ENCODE measurements around the gene HCN1.

The HCN1 gene

GRCh38 chr5:45696206-45696836 lies at the start of gene HCN1:
TSS of gene HCN1 (minus strand) at chr5:45696380.
- H3K9me3 Mint-ChIP-seq: peaks cover 5 to 8% of the 10 kb centered on the region in 2 donors
- peaks cover 3 to 5% of the 10 kb centered on the region in 2 donors for H3K4me1 Mint-ChIP-seq
- no peak within 1 kb of the TSS for H3K27ac Mint-ChIP-seq
- peaks cover 19 to 36% of the 10 kb centered on the region in 2 donors for H3K27me3 Mint-ChIP-seq
- DNase-seq (peak; percentile 33), ATAC-seq (replicated peaks) (peak; percentile 97 to 98)
- peak within 1 kb of the TSS in 1 of 2 donors; percentile 14 for H3K4me3 Mint-ChIP-seq
- H3K36me3 Mint-ChIP-seq: peaks cover 2 to 4% of the 10 kb centered on the region in 2 donors

GRCh38 chr5:45741110-45741509 lies 44.9 kb upstream of the HCN1 start:
- DNase-seq (no peak), ATAC-seq (replicated peaks) (no peak)
- Mint-ChIP-seq H3K4me1 (no peaks in the 10 kb centered on the region), H3K36me3 (no peaks in the 10 kb centered on the region), H3K27me3 (no peaks in the 10 kb centered on the region), H3K9me3 (peaks cover 15 to 18% of the 10 kb centered on the region in 2 donors), H3K4me3 (no peak overlapping the region), H3K27ac (no peak overlapping the region)

GRCh38 chr5:45737153-45737552 lies 41.0 kb upstream of the HCN1 start:
- no peak for DNase-seq
- Mint-ChIP-seq H3K36me3 (no peaks in the 10 kb centered on the region), H3K4me1 (no peaks in the 10 kb centered on the region), H3K27me3 (no peaks in the 10 kb centered on the region), H3K4me3 (no peak overlapping the region), H3K9me3 (peaks cover 8 to 12% of the 10 kb centered on the region in 2 donors), H3K27ac (no peak overlapping the region)
- no peak for ATAC-seq (replicated peaks)

DNA sequence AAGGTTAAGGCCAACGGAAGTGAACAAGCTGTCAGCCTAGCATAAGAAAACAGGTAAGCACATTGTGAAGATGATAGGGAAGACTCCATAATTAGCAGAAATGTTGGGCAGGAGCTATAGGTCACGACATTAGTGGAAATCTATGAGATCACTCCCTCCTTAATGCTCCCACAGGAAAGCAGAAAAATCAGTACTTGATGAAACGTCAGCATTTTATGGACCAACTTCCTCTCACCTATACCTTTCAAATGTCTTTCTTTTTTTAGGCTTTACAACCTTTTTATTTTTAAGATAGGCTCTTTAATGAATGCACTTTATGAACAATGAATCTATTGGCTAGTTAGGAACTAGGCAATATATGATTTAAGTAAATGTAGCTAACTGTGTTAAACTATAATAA lies 29.4 kb upstream of the HCN1 start:
- no peaks in the 10 kb centered on the region for H3K36me3 Mint-ChIP-seq
- H3K9me3 Mint-ChIP-seq: peaks cover 4 to 8% of the 10 kb centered on the region in 2 donors
- no peak overlapping the region for H3K27ac Mint-ChIP-seq
- DNase-seq (no peak), ATAC-seq (replicated peaks) (no peak)
- no peak overlapping the region for H3K4me3 Mint-ChIP-seq
- H3K4me1 Mint-ChIP-seq: no peaks in the 10 kb centered on the region
- H3K27me3 Mint-ChIP-seq: no peaks in the 10 kb centered on the region

- ATAC-seq (replicated peaks) (no peak), DNase-seq (no peak)
- H3K27me3 Mint-ChIP-seq: peaks cover 19 to 36% of the 10 kb centered on the region in 2 donors
- peaks cover 5 to 8% of the 10 kb centered on the region in 2 donors for H3K9me3 Mint-ChIP-seq
- H3K27ac Mint-ChIP-seq: no peak overlapping the region
- H3K4me3 Mint-ChIP-seq: no peak overlapping the region
- H3K36me3 Mint-ChIP-seq: peaks cover 2 to 4% of the 10 kb centered on the region in 2 donors
- H3K4me1 Mint-ChIP-seq: peaks cover 3 to 5% of the 10 kb centered on the region in 2 donors
Measured at GRCh38 chr5:45697201-45697600, 1.0 kb upstream of the HCN1 start.

DNA sequence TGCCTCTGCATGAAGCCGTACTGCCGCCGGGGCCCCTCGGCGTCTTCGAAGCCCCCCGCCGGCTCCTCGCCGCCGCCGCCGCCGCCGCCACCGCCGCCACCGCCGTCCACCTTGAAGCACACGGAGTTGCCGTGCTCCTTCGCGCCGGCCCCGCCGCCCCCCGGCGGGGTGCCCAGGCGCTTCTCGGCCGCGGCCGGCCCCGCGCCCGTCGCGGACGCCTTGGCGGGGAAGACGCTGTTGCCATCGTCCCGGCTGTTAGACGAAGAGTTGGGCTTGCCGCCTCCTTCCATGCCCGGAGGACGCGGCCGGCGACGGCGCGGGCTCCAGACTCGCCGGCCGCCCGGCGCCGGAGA lies 400 bp downstream of the HCN1 start:
- DNase-seq (no peak), ATAC-seq (replicated peaks) (no peak)
- no peak overlapping the region for H3K27ac Mint-ChIP-seq
- H3K4me1 Mint-ChIP-seq: peaks cover 3 to 5% of the 10 kb centered on the region in 2 donors
- H3K9me3 Mint-ChIP-seq: peaks cover 5 to 8% of the 10 kb centered on the region in 2 donors
- peaks cover 2 to 4% of the 10 kb centered on the region in 2 donors for H3K36me3 Mint-ChIP-seq
- no peak overlapping the region for H3K4me3 Mint-ChIP-seq
- peaks cover 19 to 36% of the 10 kb centered on the region in 2 donors for H3K27me3 Mint-ChIP-seq

GRCh38 chr5:45694971-45695803 lies 993 bp downstream of the HCN1 start:
- Mint-ChIP-seq H3K4me1 (peaks cover 3 to 5% of the 10 kb centered on the region in 2 donors), H3K9me3 (peaks cover 5 to 8% of the 10 kb centered on the region in 2 donors), H3K27me3 (peaks cover 19 to 36% of the 10 kb centered on the region in 2 donors), H3K4me3 (no peak overlapping the region), H3K27ac (no peak overlapping the region), H3K36me3 (peaks cover 2 to 4% of the 10 kb centered on the region in 2 donors)
- DNase-seq (no peak), ATAC-seq (replicated peaks) (no peak)

- peaks cover 3 to 5% of the 10 kb centered on the region in 2 donors for H3K4me1 Mint-ChIP-seq
- DNase-seq (no peak), ATAC-seq (replicated peaks) (no peak)
- H3K36me3 Mint-ChIP-seq: peaks cover 2 to 4% of the 10 kb centered on the region in 2 donors
- peaks cover 5 to 8% of the 10 kb centered on the region in 2 donors for H3K9me3 Mint-ChIP-seq
- no peak overlapping the region for H3K27ac Mint-ChIP-seq
- H3K4me3 Mint-ChIP-seq: no peak overlapping the region
- H3K27me3 Mint-ChIP-seq: peaks cover 19 to 36% of the 10 kb centered on the region in 2 donors
Measured at GRCh38 chr5:45694255-45694814, 1.8 kb downstream of the HCN1 start.

DNA sequence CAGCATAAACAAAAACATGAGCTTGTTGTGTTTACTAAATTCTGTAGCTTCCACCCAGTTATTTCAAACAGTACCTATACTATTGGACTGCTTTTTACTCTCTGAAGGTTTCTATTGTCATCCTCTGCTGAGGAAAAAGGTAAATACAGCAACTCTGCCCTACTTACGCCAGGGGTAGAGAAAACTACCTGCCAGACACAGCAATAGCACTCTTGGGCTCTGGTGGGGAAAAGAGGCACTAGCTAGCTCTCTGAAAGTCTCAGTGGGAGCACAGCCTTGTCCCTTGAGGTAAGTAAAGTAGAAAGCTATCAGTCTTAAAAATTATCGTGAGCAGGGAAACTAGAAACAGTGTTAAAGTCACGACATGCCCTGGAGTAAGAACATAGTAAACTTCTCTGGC lies 3.7 kb downstream of the HCN1 start:
- H3K4me3 Mint-ChIP-seq: no peak overlapping the region
- H3K27ac Mint-ChIP-seq: no peak overlapping the region
- peaks cover 2 to 4% of the 10 kb centered on the region in 2 donors for H3K36me3 Mint-ChIP-seq
- no peak for DNase-seq
- no peak for ATAC-seq (replicated peaks)
- H3K9me3 Mint-ChIP-seq: peaks cover 5 to 8% of the 10 kb centered on the region in 2 donors
- H3K27me3 Mint-ChIP-seq: peaks cover 19 to 28% of the 10 kb centered on the region in 2 donors
- peaks cover 3 to 5% of the 10 kb centered on the region in 2 donors for H3K4me1 Mint-ChIP-seq

DNA sequence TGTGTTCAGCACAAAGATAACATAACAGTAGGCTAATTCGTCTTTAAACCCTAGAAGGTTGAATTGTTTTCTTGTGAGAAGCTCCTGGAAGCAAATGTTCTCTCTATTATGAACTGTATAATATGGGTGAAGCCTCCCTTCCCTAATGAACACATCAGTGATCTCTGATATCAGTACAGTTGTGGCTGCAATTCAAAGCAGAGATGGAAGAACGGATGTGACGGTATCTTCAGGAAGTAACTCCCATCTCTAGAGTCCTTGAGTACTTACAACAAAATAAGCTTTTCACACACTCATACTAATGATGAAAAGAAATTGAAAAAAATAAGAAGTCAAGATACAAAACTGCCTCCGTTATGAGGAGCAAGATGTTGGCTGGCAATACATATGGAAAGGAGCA lies 4.5 kb downstream of the HCN1 start:
- no peak overlapping the region for H3K4me3 Mint-ChIP-seq
- ATAC-seq (replicated peaks) (no peak), DNase-seq (no peak)
- H3K27me3 Mint-ChIP-seq: peaks cover 15 to 20% of the 10 kb centered on the region in 2 donors
- peaks cover 3 to 5% of the 10 kb centered on the region in 2 donors for H3K4me1 Mint-ChIP-seq
- peaks cover 2 to 4% of the 10 kb centered on the region in 2 donors for H3K36me3 Mint-ChIP-seq
- peaks cover 5 to 8% of the 10 kb centered on the region in 2 donors for H3K9me3 Mint-ChIP-seq
- H3K27ac Mint-ChIP-seq: no peak overlapping the region

DNA sequence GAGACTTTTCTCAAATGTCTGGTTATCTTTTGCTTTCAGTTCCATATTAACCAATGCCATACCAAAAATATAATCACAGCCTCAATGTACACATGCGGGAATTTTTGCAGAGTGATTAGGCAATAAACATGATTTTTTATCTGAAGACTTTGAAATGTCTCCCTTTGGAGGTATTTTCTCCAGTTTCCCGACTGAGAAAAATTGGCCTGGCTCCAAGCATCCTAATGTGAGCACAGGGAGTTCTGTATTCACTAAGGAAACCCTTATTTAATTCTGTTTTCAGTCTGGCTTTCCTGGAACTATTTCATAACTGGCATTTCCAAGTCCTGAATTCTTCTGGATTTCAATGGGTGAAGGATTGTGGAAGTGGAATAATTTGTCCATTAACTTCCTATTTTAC lies 8.5 kb downstream of the HCN1 start:
- no peaks in the 10 kb centered on the region for H3K27me3 Mint-ChIP-seq
- no peak overlapping the region for H3K4me3 Mint-ChIP-seq
- H3K36me3 Mint-ChIP-seq: no peaks in the 10 kb centered on the region
- no peaks in the 10 kb centered on the region for H3K4me1 Mint-ChIP-seq
- DNase-seq: no peak
- ATAC-seq (replicated peaks): no peak
- H3K27ac Mint-ChIP-seq: no peak overlapping the region
- H3K9me3 Mint-ChIP-seq: no peaks in the 10 kb centered on the region

DNA sequence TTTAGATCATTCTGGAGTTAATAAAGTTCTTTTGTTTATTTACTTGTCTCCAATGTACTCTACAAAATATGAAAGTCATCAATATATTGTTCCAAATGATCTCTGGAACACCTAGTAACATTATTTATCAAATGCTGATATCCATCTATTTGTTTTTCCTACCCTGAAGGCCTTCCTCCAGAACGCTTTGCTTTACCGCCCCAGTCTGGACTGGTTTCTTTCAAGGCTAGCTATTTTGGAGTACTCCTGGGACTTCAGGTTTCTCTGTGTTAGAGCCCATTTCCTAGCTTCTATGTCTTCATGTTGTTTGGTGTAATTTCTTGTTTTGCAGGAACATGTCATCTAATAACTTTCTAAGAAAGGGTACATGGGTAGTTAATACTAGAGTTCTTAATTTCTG lies 9.6 kb downstream of the HCN1 start:
- no peaks in the 10 kb centered on the region for H3K36me3 Mint-ChIP-seq
- H3K27ac Mint-ChIP-seq: no peak overlapping the region
- H3K27me3 Mint-ChIP-seq: no peaks in the 10 kb centered on the region
- ATAC-seq (replicated peaks) (no peak), DNase-seq (no peak)
- H3K4me3 Mint-ChIP-seq: no peak overlapping the region
- no peaks in the 10 kb centered on the region for H3K9me3 Mint-ChIP-seq
- H3K4me1 Mint-ChIP-seq: no peaks in the 10 kb centered on the region

DNA sequence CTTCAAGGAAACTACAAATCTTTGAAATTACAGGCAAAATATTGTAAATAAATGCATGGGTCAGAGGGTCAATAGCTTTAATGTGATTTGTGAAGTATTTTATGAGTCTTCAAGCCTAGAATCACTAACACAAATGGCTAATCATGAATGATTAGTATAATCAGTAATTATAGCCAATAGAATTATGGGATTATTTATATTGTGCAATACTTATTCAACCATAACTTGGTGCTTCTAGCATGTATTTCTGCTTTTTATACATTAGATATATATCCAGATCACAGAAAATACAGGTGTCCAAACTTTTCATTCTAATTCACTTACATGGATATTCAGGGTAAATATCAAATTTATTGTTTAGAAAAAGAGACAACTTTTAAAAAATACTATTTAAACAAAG lies 12.1 kb downstream of the HCN1 start:
- Mint-ChIP-seq H3K36me3 (no peaks in the 10 kb centered on the region), H3K9me3 (peaks cover 0 to 3% of the 10 kb centered on the region in 2 donors), H3K27ac (no peak overlapping the region), H3K27me3 (no peaks in the 10 kb centered on the region), H3K4me3 (no peak overlapping the region), H3K4me1 (no peaks in the 10 kb centered on the region)
- ATAC-seq (replicated peaks): no peak
- no peak for DNase-seq

DNA sequence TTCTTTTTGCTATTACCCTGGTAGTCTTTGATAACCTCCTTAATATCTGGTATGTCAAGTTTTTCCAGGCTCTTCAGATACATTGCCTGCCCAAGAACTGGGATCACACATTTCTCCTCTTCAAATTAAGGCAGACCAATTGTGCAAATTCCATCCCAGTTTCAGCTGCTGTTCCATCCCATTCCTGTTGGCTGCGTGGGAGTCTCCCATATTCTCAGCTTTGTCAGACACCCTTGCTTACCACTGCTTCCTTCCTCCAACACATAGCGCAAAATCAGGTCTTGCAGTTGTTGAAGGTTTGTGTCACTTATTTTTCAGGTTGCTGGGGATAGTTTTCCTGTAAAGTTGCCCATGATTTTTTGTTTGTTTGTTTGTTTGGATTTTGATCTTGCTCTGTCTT lies 15.2 kb downstream of the HCN1 start:
- Mint-ChIP-seq H3K36me3 (no peaks in the 10 kb centered on the region), H3K4me1 (no peaks in the 10 kb centered on the region), H3K4me3 (no peak overlapping the region), H3K27ac (no peak overlapping the region), H3K27me3 (no peaks in the 10 kb centered on the region), H3K9me3 (peaks cover 0 to 3% of the 10 kb centered on the region in 2 donors)
- ATAC-seq (replicated peaks) (no peak), DNase-seq (no peak)
